Measurements from ENCODE around the gene CDK2AP2. TPM values are rescaled to one million over a fixed set of nuclear protein-coding genes. Genes with fewer than 3 reads are reported as not detected.

CDK2AP2 gene
- polyA plus RNA-seq, 1 of the 3 experiments (the other 2 are of a cell fraction) = 47.9 TPM

DNA sequence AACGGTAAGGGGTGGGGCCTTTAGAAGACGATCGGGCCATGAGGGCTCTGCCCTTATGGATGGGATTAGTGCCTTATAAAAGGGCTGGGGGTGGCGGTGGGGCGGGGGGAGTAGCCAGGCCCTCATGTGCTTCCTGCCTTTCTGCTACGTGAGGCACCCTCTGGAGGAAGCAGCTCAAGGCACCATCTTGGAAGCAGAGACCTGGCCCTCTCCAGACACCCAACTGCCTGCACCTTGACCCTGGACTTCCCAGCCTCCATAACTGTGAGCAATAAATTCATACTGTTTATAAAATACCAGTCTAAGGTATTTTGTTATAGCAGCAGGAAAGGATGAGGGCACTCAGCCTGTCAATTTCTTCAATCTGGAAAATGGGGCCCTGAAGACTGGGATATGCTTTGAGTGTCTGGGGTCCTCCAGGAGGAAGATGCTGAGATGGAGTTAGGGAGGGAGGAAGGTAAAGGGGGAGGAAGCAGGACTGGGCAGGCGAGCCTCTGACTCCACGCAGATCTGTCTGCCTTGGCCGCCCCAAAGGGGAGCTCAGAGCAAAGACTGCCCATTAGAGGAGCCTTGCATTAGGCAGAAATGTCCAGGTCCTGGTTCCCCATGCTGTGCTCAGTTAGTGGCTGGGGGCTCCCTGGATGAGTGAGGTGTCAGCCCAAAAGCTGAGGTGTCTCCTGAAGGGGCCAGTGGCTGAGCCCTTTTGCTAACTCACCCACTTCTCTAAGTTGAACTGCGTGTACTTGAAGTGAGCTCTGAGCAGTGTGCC, 10.0 kb upstream of the CDK2AP2 start:
- DNase-seq = no peak
- no peaks in the 10 kb centered on the region for H3K9me2 ChIP-seq
- H3K4me2 ChIP-seq = no peak overlapping the region
- H3K27me3 ChIP-seq (ENCODE audit: insufficient read depth) = peaks cover 4% of the 10 kb centered on the region; the same call in 1 of the 2 replicates
- H3K27ac ChIP-seq (ENCODE audit: low read depth in 2 of 2, low read length in 1 of 2) = no peak overlapping the region
- no peaks in the 10 kb centered on the region; a peak in 1 of 4 replicates for H3K4me1 ChIP-seq (ENCODE audit: control insufficient read depth in 1 of 2, insufficient read depth in 2 of 2, low read depth in 1 of 2, low read length in 1 of 2)
- no peak overlapping the region for H3K4me3 ChIP-seq (ENCODE audit: low read depth in 2 of 2, low read length in 1 of 2)
- H2AFZ ChIP-seq (ENCODE audit: low read depth) = no peak overlapping the region
- TF ChIP-seq NRF1 (IDR thresholded peaks at IDR 0.05; ENCODE audit: low read depth, low read length) = no peak
- no peak for TF ChIP-seq EZH2phosphoT487 (IDR thresholded peaks at IDR 0.05; ENCODE audit: borderline replicate concordance, low read depth)
- TF ChIP-seq FOSL2 (IDR thresholded peaks at IDR 0.05; ENCODE audit: borderline replicate concordance, low read depth) = no peak
- TF ChIP-seq TEAD4 (IDR thresholded peaks at IDR 0.05; ENCODE audit: borderline replicate concordance, insufficient read depth) = no peak
- 59% methylated on average over 6 of the region's 10 CpGs for WGBS (ENCODE audit: low lambda C conversion rate)
- no peak overlapping the region for H3K9ac ChIP-seq
- no peaks in the 10 kb centered on the region for H3K36me3 ChIP-seq (replicated peaks in 1 of 2; ENCODE audit: control insufficient read depth in 1 of 2, insufficient read depth in 2 of 2, low read length in 1 of 2)
- ChIA-PET POLR2A (no interaction called here), CTCF (no interaction called here)
- no peaks in the 10 kb centered on the region for H3K9me3 ChIP-seq
- no peaks in the 10 kb centered on the region for H3K79me2 ChIP-seq (ENCODE audit: insufficient read depth)
- no peaks in the 10 kb centered on the region for H4K20me1 ChIP-seq (ENCODE audit: insufficient read depth)
- H3F3A ChIP-seq (replicated peaks; ENCODE audit: insufficient read depth) = no peaks in the 10 kb centered on the region

DNA sequence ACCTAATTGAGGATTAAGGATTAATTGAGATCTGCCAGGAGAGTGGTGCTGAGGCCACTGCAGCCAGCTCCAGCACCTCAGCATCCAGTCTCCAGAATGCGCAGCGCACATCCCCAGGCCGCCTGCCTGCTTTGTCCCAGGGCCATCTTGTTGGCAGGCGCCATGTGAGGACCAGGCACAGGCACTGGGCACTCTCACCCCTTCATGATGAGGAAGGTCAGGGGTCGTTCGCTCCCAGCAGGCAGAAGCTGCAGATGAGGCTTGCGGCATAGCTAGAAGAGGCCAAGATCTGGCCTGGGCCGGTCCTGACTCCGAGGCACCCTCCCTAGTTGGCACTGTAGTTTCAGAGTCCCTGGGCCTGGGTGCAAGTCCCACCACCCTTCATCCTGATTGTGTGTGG, 8.8 kb upstream of the CDK2AP2 start:
- POLR2A ChIA-PET = no interaction called here
- H4K20me1 ChIP-seq (ENCODE audit: insufficient read depth) = no peaks in the 10 kb centered on the region

More for the DNA sequence above, 8.8 kb upstream of the CDK2AP2 start:
- TF ChIP-seq, protein P1, sequence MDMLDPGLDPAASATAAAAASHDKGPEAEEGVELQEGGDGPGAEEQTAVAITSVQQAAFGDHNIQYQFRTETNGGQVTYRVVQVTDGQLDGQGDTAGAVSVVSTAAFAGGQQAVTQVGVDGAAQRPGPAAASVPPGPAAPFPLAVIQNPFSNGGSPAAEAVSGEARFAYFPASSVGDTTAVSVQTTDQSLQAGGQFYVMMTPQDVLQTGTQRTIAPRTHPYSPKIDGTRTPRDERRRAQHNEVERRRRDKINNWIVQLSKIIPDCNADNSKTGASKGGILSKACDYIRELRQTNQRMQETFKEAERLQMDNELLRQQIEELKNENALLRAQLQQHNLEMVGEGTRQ (IDR thresholded peaks at IDR 0.05; ENCODE audit: borderline replicate concordance, low read depth, low read length) = no peak
- no peak for TF ChIP-seq SMC3 (IDR thresholded peaks at IDR 0.05; ENCODE audit: low read depth, low read length)
- TF ChIP-seq, protein P2, sequence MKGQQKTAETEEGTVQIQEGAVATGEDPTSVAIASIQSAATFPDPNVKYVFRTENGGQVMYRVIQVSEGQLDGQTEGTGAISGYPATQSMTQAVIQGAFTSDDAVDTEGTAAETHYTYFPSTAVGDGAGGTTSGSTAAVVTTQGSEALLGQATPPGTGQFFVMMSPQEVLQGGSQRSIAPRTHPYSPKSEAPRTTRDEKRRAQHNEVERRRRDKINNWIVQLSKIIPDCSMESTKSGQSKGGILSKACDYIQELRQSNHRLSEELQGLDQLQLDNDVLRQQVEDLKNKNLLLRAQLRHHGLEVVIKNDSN (IDR thresholded peaks at IDR 0.05; ENCODE audit: borderline replicate concordance, low read depth) = no peak
- TF ChIP-seq MXI1 (IDR thresholded peaks at IDR 0.05; ENCODE audit: low read depth, low read length) = no peak
- no peak for TF ChIP-seq NRF1 (IDR thresholded peaks at IDR 0.05; ENCODE audit: low read depth, low read length)
- TF ChIP-seq CHD2 (IDR thresholded peaks at IDR 0.05; ENCODE audit: low read length, partially characterized antibody) = no peak
- no peak for TF ChIP-seq JUND (IDR thresholded peaks at IDR 0.05)
- TF ChIP-seq RCOR1 (IDR thresholded peaks at IDR 0.05; ENCODE audit: low read length) = no peak
- TF ChIP-seq RXRA (IDR thresholded peaks at IDR 0.05; ENCODE audit: borderline replicate concordance, low read depth) = no peak
- TF ChIP-seq GABPA (IDR thresholded peaks at IDR 0.05; ENCODE audit: low read depth) = no peak
- no peak for TF ChIP-seq RAD21 (IDR thresholded peaks at IDR 0.05; ENCODE audit: low read length)
- TF ChIP-seq NFIC (IDR thresholded peaks at IDR 0.05; ENCODE audit: borderline replicate concordance) = no peak
- no peak for TF ChIP-seq FOXJ3 (CRISPR knock-in tag; IDR thresholded peaks at IDR 0.05)
- TF ChIP-seq, protein P3, sequence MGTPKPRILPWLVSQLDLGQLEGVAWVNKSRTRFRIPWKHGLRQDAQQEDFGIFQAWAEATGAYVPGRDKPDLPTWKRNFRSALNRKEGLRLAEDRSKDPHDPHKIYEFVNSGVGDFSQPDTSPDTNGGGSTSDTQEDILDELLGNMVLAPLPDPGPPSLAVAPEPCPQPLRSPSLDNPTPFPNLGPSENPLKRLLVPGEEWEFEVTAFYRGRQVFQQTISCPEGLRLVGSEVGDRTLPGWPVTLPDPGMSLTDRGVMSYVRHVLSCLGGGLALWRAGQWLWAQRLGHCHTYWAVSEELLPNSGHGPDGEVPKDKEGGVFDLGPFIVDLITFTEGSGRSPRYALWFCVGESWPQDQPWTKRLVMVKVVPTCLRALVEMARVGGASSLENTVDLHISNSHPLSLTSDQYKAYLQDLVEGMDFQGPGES (IDR thresholded peaks at IDR 0.05; ENCODE audit: low read depth, low read length) = no peak
- TF ChIP-seq TCF12 (IDR thresholded peaks at IDR 0.05) = no peak
- no peak for TF ChIP-seq FOSL2 (IDR thresholded peaks at IDR 0.05; ENCODE audit: borderline replicate concordance, low read depth)
- no peak overlapping the region for H3K27ac ChIP-seq (ENCODE audit: low read depth in 2 of 2, low read length in 1 of 2)
- CTCF ChIA-PET = interaction anchor here (1.0 to 1.4 kb wide), 2 partner anchors 98 to 170 kb away, joined by 3 read pairs; no protein-coding TSS in a partner anchor
- H3K36me3 ChIP-seq (replicated peaks in 1 of 2; ENCODE audit: control insufficient read depth in 1 of 2, insufficient read depth in 2 of 2, low read length in 1 of 2) = no peaks in the 10 kb centered on the region
- H3K4me1 ChIP-seq (ENCODE audit: control insufficient read depth in 1 of 2, insufficient read depth in 2 of 2, low read depth in 1 of 2, low read length in 1 of 2) = no peaks in the 10 kb centered on the region; a peak in 1 of 4 replicates
- H3K9ac ChIP-seq = no peak overlapping the region
- no peaks in the 10 kb centered on the region for H3F3A ChIP-seq (replicated peaks; ENCODE audit: insufficient read depth)
- DNase-seq = no peak
- no peaks in the 10 kb centered on the region for H3K9me2 ChIP-seq
- H3K9me3 ChIP-seq = no peaks in the 10 kb centered on the region
- no peak overlapping the region for H3K4me3 ChIP-seq (ENCODE audit: low read depth in 2 of 2, low read length in 1 of 2)
- no peaks in the 10 kb centered on the region for H3K79me2 ChIP-seq (ENCODE audit: insufficient read depth)
- H3K4me2 ChIP-seq = no peak overlapping the region
- no peak overlapping the region for H2AFZ ChIP-seq (ENCODE audit: low read depth)
- WGBS (ENCODE audit: low lambda C conversion rate) = 80% methylated on average over 6 of the region's 9 CpGs
- H3K27me3 ChIP-seq (ENCODE audit: insufficient read depth) = peaks cover 4% of the 10 kb centered on the region; the same call in 1 of the 2 replicates
